HepG2 (cell line): ENCODE data around the gene SULT6B1. TPM values are rescaled to one million over a fixed set of nuclear protein-coding genes. Genes with fewer than 3 reads are reported as not detected.

Experiments used
- CBX2 ChIP-seq, 2 experiments: fragments of 200-600 bp in 1 of 2; sonication (generic); formaldehyde crosslinking in 1 of 2; IDR thresholded peaks; 2 replicates each; pipeline versions ENCODE4 v1.7.0 to v1.8.1; 2018 to 2022; ENCODE audit warnings: low read depth in 2 of 2, low read length in 1 of 2, mild to moderate bottlenecking in 1 of 2, missing genetic modification reagents in 1 of 2
- GPN1 ChIP-seq: sonication (generic); formaldehyde crosslinking; IDR thresholded peaks from 2 replicates; pipeline ENCODE4 v1.5.1; 2020; ENCODE audit warnings: missing genetic modification reagents, borderline replicate concordance
- HINFP ChIP-seq: sonication (generic); formaldehyde crosslinking; IDR thresholded peaks from 2 replicates; pipeline ENCODE4 v1.4.0; 2020; ENCODE audit warnings: low read depth, mild to moderate bottlenecking, missing genetic modification reagents
- PRMT3 ChIP-seq: sonication (generic); formaldehyde crosslinking; IDR thresholded peaks from 2 replicates; pipeline ENCODE4 v1.8.1; 2022; ENCODE audit warnings: low read depth, mild to moderate bottlenecking, moderate library complexity, missing genetic modification reagents, borderline replicate concordance
- UBTF ChIP-seq: sonication (generic); formaldehyde crosslinking; IDR thresholded peaks from 2 replicates; pipeline ENCODE4 v1.4.0; 2020; ENCODE audit warnings: mild to moderate bottlenecking, missing genetic modification reagents
- ZBTB2 ChIP-seq: sonication (generic); formaldehyde crosslinking; IDR thresholded peaks from 2 replicates; pipeline ENCODE4 v1.8.0; 2022; ENCODE audit warnings: low read depth, missing genetic modification reagents
- ZNF18 ChIP-seq: sonication (generic); formaldehyde crosslinking; IDR thresholded peaks from 2 replicates; pipeline ENCODE4 v1.8.0; 2022; ENCODE audit warnings: mild to moderate bottlenecking, missing genetic modification reagents; ENCODE audit not compliant: insufficient replicate concordance
- ZNF180 ChIP-seq: sonication (generic); formaldehyde crosslinking; IDR thresholded peaks from 2 replicates; pipeline ENCODE4 v1.4.0; 2020; ENCODE audit warnings: low read depth, missing genetic modification reagents, borderline replicate concordance
- ZNF317 ChIP-seq: sonication (generic); formaldehyde crosslinking; IDR thresholded peaks from 2 replicates; pipeline ENCODE4 v1.5.0; 2020; ENCODE audit warnings: mild to moderate bottlenecking, missing genetic modification reagents
- ZNF543 ChIP-seq: sonication (generic); formaldehyde crosslinking; IDR thresholded peaks from 2 replicates; pipeline ENCODE4 v1.4.0; 2020; ENCODE audit warnings: mild to moderate bottlenecking, missing genetic modification reagents
- ZNF569 ChIP-seq: sonication (generic); formaldehyde crosslinking; IDR thresholded peaks from 2 replicates; pipeline ENCODE4 v1.5.0; 2020; ENCODE audit warnings: mild to moderate bottlenecking, missing genetic modification reagents, moderate library complexity, borderline replicate concordance
- polyA plus RNA-seq, 8 experiments: library from polyadenylated mRNA; depleted of rRNA in 3 of 8; stranded (reverse) in 7 of 8; unstranded in 1 of 8; fragments of >200 nt; fragmentation: Illumina TruSeq in 4 of 8; extraction: Trizol in 4 of 8; gene quantifications; 2 replicates each; pipeline versions ENCODE4 v1.2.1 to v1.2.3, GENCODE V29; 2011 to 2016; ENCODE audit warnings: low read depth in 4 of 8, missing spikeins in 1 of 8, mixed read lengths in 1 of 8; ENCODE audit not compliant: insufficient read depth in 1 of 8
- total RNA-seq, 5 experiments: library from RNA; depleted of rRNA; stranded (reverse); fragments of >200 nt; fragmentation: Illumina TruSeq; extraction: Trizol; gene quantifications; 2 replicates each; pipeline ENCODE4 v1.2.3, GENCODE V29; 2016; ENCODE audit warnings: low read depth in 1 of 5
- TF ChIP-seq, protein P1 (sequence below): sonication (generic); formaldehyde crosslinking; IDR thresholded peaks from 2 replicates; pipeline ENCODE4 v1.5.1; 2020; ENCODE audit warnings: mild to moderate bottlenecking, missing genetic modification reagents, borderline replicate concordance
- TF ChIP-seq, protein P2 (sequence below): sonication (generic); formaldehyde crosslinking; IDR thresholded peaks from 2 replicates; pipeline ENCODE4 v1.4.0; 2020; ENCODE audit warnings: missing genetic modification reagents; ENCODE audit errors: not compliant biosample characterization
- TF ChIP-seq, protein P3 (sequence below): sonication (generic); formaldehyde crosslinking; IDR thresholded peaks from 2 replicates; pipeline ENCODE4 v1.4.0; 2020; ENCODE audit warnings: missing genetic modification reagents

Gene SULT6B1
- total and polyA plus RNA-seq, 2 of the 13 experiments (the other 11 are each of a cell fraction or from before 2014, with no cell fraction given), result not detected

DNA sequence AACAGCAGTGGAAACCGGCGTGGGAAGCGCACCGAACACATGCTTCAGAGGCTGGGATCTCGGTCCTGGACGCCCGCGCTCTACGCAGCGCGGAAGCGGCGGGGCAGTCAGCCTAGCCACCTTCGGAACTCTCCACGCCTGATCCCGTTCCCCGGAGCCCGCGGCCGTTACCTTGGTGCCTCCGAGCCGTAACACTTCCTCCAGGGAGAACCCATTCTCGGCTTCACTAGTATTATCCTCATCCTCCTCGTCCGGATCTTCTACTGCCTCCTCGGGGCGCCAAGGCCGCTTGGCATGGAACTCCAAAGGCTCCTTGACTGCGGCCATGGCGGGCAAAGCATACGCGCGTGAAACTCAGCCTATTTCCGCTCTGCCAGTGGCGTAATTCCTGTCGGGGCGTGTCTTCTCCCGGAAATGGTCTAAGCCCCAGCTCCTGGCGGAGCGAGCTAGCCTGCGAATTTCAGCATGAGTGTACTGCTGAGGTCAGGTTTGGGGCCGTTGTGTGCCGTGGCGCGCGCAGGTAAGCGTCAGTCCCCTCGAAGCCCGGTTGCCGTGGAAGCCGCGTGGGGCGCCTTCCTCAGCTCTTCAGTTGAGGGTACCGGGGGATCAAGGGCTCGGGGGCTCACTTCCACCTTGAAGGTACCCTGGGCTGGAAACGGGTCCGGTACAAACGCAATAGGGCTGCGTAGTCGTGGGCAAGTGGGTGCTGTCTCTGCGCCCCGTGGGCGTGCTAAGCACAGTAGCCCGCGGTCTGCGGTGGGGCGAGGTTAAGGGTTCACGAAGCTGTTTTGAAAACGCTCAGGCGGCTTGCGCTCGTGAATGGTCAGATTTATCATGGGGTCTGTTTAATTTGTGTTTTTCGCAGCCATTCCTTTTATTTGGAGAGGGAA is 43.0 kb upstream of the SULT6B1 start, which contains the start of the genes CEBPZ and NDUFAF7 (continued):
- TF ChIP-seq HINFP (peak; percentile 43; the same call in 1 of the 2 replicates), ZNF543 (CRISPR knock-in tag) (peak; percentile 88), ZNF18 (CRISPR knock-in tag) (peak; percentile 91), UBTF (peak; percentile 92), ZNF180 (CRISPR knock-in tag) (no peak; the same call in 1 of the 2 replicates), GPN1 (CRISPR knock-in tag) (no peak), ZBTB2 (no peak), PRMT3 (CRISPR knock-in tag) (peak; percentile 78; the same call in 1 of the 2 replicates), CBX2 (IDR thresholded peaks at IDR 0.05; ENCODE audit: low read depth, low read length) (no peak), CBX2 (CRISPR knock-in tag; IDR thresholded peaks at IDR 0.05; ENCODE audit: low read depth) (no peak), ZNF317 (CRISPR knock-in tag) (peak; percentile 88), ZNF569 (no peak)
- TF ChIP-seq, protein P1, sequence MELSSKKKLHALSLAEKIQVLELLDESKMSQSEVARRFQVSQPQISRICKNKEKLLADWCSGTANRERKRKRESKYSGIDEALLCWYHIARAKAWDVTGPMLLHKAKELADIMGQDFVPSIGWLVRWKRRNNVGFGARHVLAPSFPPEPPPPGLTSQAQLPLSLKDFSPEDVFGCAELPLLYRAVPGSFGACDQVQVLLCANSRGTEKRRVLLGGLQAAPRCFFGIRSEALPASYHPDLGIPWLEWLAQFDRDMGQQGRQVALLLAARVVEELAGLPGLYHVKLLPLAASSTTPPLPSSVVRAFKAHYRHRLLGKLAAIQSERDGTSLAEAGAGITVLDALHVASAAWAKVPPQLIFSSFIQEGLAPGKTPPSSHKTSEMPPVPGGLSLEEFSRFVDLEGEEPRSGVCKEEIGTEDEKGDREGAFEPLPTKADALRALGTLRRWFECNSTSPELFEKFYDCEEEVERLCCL, result peak; percentile 60; the same call in 1 of the 2 replicates
- TF ChIP-seq, protein P2, sequence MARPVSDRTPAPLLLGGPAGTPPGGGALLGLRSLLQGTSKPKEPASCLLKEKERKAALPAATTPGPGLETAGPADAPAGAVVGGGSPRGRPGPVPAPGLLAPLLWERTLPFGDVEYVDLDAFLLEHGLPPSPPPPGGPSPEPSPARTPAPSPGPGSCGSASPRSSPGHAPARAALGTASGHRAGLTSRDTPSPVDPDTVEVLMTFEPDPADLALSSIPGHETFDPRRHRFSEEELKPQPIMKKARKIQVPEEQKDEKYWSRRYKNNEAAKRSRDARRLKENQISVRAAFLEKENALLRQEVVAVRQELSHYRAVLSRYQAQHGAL (CRISPR knock-in tag), result peak; percentile 49
- TF ChIP-seq, protein P3, sequence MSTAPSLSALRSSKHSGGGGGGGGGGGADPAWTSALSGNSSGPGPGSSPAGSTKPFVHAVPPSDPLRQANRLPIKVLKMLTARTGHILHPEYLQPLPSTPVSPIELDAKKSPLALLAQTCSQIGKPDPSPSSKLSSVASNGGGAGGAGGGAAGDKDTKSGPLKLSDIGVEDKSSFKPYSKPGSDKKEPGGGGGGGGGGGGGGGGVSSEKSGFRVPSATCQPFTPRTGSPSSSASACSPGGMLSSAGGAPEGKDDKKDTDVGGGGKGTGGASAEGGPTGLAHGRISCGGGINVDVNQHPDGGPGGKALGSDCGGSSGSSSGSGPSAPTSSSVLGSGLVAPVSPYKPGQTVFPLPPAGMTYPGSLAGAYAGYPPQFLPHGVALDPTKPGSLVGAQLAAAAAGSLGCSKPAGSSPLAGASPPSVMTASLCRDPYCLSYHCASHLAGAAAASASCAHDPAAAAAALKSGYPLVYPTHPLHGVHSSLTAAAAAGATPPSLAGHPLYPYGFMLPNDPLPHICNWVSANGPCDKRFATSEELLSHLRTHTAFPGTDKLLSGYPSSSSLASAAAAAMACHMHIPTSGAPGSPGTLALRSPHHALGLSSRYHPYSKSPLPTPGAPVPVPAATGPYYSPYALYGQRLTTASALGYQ, result peak; percentile 64; the same call in 1 of the 2 replicates
